Prostate gland (tissue), 2 donors: ENCODE results near the gene LITAF. TPM values are rescaled to one million over a fixed set of nuclear protein-coding genes. Genes with fewer than 3 reads are reported as not detected.
"Not testable (repeated sequence)": the region's sequence is repeated elsewhere in the genome, so short reads cannot be mapped to it uniquely, and the experiment has no call there.

ENCODE experiments used
- DNase-seq: peaks from one replicate; pipeline ENCODE4 v3.0.0-alpha.2; 2019; ENCODE audit warnings: low spot score
- H3K27ac ChIP-seq, 2 donors: fragments of 200-600 bp; sonication (generic); 2 replicates each; pipeline ENCODE4 v1.5.1; 2017 to 2019
- H3K27me3 ChIP-seq: fragments of 200-600 bp; sonication (generic); replicated peaks from 2 replicates; pipeline ENCODE4 v1.5.1; 2019; ENCODE audit not compliant: insufficient read depth
- H3K36me3 ChIP-seq, 2 donors: fragments of 200-600 bp; sonication (generic); 1 replicate in 1 of 2; 2 replicates in 1 of 2; pipeline versions ENCODE4 v1.5.1 to v1.8.1; 2017 to 2019
- H3K4me1 ChIP-seq: fragments of 200-600 bp; sonication (generic); replicated peaks from 2 replicates; pipeline ENCODE4 v1.5.1; 2019
- H3K4me3 ChIP-seq, 2 donors: fragments of 200-600 bp; sonication (generic); 2 replicates each; pipeline ENCODE4 v1.5.1; 2017 to 2019
- H3K9me3 ChIP-seq: fragments of 200-600 bp; sonication (generic); 2 replicates; pipeline ENCODE4 v1.5.1; 2017
- POLR2A ChIP-seq: fragments of 450-650 bp; IDR thresholded peaks from one replicate; pipeline ENCODE4 v1.6.1; 2016; ENCODE audit warnings: antibody characterized with exemption, mild to moderate bottlenecking
- POLR2AphosphoS5 ChIP-seq: sonication (generic); formaldehyde crosslinking; IDR thresholded peaks from one replicate; pipeline ENCODE4 v1.6.1; 2017; ENCODE audit warnings: antibody characterized with exemption
- WGBS: methylation state at CpG from one replicate; pipeline ENCODE4 v1.1.5; 2018; 5-methylcytosine and 5-hydroxymethylcytosine counted together
- intact Hi-C: fragments of 100-400 bp; cut with DNase I; formaldehyde crosslinking; loops from one replicate; pipeline ENCODE4 v1.14.2; 2022
- total RNA-seq, 2 donors: library from RNA; depleted of rRNA; stranded (reverse); fragments of >200 nt; gene quantifications; one replicate each; pipeline ENCODE4 v1.1.0, GENCODE V29; 2016
- TF ChIP-seq, protein P1 (sequence below), 4 experiments: fragments of 200-600 bp in 2 of 4; fragments of 450-650 bp in 2 of 4; sonication (generic) in 2 of 4; IDR thresholded peaks; 1 replicate in 3 of 4; 2 replicates in 1 of 4; pipeline ENCODE4 v1.5.1; 2016 to 2019; ENCODE audit warnings: antibody characterized with exemption in 4 of 4, mild to moderate bottlenecking in 2 of 4, moderate library complexity in 2 of 4

Gene LITAF
- total RNA-seq, 2 donors from 2014 or later: 92.5 to 137 TPM

DNA sequence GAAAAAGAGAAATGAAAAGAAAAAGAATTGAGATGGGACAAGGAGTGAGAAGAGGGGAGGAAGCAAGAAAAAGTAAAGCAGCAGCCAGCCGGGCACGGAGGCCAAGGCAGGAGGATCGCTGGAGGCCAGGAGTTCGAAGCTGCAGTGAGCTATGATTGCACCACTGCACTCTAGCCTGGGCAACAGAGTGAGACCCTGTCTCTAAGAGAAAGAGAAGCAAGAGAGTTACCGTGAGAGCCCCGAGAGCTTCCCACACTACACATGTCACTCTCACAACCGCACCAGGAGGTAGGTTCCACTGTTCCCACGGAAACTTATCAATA is 18.8 kb upstream of the LITAF start:
- H3K27me3 ChIP-seq: no peaks in the 10 kb centered on the region
- TF ChIP-seq, protein P1, sequence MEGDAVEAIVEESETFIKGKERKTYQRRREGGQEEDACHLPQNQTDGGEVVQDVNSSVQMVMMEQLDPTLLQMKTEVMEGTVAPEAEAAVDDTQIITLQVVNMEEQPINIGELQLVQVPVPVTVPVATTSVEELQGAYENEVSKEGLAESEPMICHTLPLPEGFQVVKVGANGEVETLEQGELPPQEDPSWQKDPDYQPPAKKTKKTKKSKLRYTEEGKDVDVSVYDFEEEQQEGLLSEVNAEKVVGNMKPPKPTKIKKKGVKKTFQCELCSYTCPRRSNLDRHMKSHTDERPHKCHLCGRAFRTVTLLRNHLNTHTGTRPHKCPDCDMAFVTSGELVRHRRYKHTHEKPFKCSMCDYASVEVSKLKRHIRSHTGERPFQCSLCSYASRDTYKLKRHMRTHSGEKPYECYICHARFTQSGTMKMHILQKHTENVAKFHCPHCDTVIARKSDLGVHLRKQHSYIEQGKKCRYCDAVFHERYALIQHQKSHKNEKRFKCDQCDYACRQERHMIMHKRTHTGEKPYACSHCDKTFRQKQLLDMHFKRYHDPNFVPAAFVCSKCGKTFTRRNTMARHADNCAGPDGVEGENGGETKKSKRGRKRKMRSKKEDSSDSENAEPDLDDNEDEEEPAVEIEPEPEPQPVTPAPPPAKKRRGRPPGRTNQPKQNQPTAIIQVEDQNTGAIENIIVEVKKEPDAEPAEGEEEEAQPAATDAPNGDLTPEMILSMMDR (IDR thresholded peaks at IDR 0.05): no peak
- TF ChIP-seq POLR2AphosphoS5 (no peak), POLR2A (no peak)
- no peak overlapping the region for H3K4me3 ChIP-seq
- H3K9me3 ChIP-seq: no peaks in the 10 kb centered on the region
- WGBS: 94% methylated on average over 8 of the region's 8 CpGs
- no peaks in the 10 kb centered on the region for H3K36me3 ChIP-seq
- intact Hi-C loops: no loop called here
- H3K4me1 ChIP-seq: no peaks in the 10 kb centered on the region
- DNase-seq: no peak
- H3K27ac ChIP-seq: no peak overlapping the region

DNA sequence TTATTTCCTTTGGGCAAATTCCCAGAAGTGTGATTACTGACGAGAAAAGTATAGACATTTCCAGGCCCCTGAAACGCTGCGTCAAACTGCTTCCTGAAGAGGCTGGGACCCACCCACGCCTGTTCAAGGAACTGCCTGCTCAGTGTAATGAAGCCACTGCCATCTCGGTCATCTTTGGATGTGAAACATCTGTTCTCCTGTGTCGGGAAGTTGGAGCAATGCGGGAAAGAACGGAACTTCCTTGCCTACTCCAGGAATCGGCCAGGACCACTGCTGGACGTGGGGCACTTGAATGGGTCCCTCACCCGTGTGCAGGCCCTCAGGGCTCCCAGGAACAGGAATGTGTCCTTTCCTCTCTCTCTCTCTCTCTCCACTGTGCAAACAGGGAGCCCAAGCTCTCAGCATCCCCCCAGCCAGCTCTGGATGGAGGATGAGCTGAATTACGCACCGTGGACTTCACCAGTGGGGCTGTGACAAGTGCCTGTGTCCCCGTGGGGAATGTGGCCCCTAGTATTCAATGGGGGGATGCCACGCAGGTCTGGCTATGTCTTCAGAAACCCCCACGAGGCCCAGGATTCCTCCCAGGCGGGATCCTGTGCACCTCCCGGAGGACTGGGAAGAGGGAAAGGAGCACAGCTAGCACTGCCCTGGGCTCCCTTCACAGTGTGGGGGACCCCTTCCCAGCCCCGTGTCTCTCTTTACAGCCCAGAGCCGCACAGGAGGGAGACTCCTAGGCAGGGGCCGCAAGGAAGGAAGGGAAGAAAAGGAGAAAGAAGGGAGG is 18.3 kb upstream of the LITAF start:
- H3K9me3 ChIP-seq: no peaks in the 10 kb centered on the region
- no peak for DNase-seq
- H3K4me1 ChIP-seq: no peaks in the 10 kb centered on the region
- intact Hi-C loops: no loop called here
- no peak overlapping the region for H3K4me3 ChIP-seq
- no peaks in the 10 kb centered on the region for H3K36me3 ChIP-seq
- peak overlapping the region; percentile 22 to 51 for H3K27ac ChIP-seq
- WGBS: 59% methylated on average over 21 of the region's 21 CpGs
- TF ChIP-seq POLR2AphosphoS5: peak; percentile 30
- TF ChIP-seq, protein P1 (IDR thresholded peaks at IDR 0.05): no peak
- TF ChIP-seq POLR2A: no peak
- H3K27me3 ChIP-seq: no peaks in the 10 kb centered on the region

DNA sequence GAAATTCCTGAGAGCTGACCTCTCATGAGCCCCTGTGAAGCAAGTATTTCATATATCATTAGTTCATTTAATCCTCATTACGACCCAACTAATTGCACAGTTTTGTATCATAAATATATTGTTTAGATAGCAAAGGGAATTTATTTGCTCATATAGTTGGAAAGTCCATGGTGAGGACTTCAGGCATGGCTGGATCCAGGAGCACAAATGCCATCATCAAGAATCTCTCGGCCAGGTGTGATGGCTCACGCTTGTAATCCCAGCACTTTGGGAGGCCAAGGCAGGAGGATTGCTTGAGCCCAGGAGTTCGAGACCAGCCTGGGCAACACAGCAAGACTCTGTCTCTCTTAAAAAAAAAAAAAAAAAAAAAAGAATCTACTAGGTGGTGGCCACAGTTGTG is 17.6 kb upstream of the LITAF start:
- H3K36me3 ChIP-seq, H3K9me3 ChIP-seq, H3K27me3 ChIP-seq, H3K4me3 ChIP-seq, DNase-seq, H3K4me1 ChIP-seq, intact Hi-C loops, H3K27ac ChIP-seq: not testable (repeated sequence)
- 99% methylated on average over 4 of the region's 4 CpGs for WGBS

DNA sequence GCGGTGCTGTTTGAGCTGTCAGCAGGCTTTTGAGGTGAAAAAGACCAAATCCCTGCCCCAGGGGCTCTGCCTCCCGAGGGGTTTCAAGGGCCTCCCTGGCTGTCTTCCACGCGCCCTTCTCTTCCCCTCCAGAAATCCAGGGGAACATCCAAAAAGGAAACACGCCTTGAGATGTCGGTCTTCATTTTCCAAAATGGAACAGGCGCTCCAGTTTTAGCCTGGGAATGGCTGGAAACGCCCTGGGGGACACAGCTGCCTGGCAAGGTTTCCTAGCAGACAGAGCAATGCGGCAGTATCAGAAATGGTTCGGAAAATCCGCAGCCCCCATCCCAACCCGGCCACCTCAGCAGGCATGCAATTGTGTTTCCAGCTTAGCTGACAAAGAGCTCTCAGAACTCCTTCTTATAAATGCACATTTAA is 16.6 kb upstream of the LITAF start:
- Histone ChIP-seq H3K27me3 (no peaks in the 10 kb centered on the region), H3K27ac (peak overlapping the region in 1 of 2 donors; percentile 25), H3K4me3 (no peak overlapping the region), H3K9me3 (no peaks in the 10 kb centered on the region), H3K36me3 (no peaks in the 10 kb centered on the region), H3K4me1 (no peaks in the 10 kb centered on the region)
- intact Hi-C loops: no loop called here
- TF ChIP-seq POLR2A: no peak
- TF ChIP-seq, protein P1 (IDR thresholded peaks at IDR 0.05): no peak
- TF ChIP-seq POLR2AphosphoS5: no peak
- DNase-seq: no peak
- 20% methylated on average over 12 of the region's 12 CpGs for WGBS

DNA sequence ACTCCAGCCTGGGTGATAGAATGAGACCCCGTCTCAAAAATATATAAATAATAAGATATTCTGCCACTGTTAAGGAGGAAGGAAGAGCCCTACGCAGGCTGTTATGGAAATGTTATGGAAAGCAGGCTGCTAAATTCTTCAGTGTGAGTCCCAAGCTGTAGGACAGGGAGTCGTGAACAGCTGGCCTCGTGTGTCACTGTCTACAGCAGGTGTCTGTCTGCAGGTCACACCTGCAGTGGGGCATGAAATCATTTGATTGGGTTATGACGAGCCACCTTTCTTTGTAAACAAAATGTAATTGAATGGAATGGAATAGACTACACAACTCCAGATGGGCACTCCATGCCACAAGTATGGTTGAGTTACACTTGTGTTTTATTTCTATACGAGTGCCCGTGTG is 15.6 kb upstream of the LITAF start:
- 82% methylated on average over 7 of the region's 7 CpGs for WGBS
- intact Hi-C loops: no loop called here
- TF ChIP-seq POLR2A: no peak
- TF ChIP-seq, protein P1 (IDR thresholded peaks at IDR 0.05): no peak
- TF ChIP-seq POLR2AphosphoS5: no peak

More for the DNA sequence above, 15.6 kb upstream of the LITAF start:
- H3K27ac ChIP-seq: no peak overlapping the region
- H3K27me3 ChIP-seq: no peaks in the 10 kb centered on the region
- DNase-seq: no peak
- no peaks in the 10 kb centered on the region for H3K9me3 ChIP-seq
- H3K36me3 ChIP-seq: no peaks in the 10 kb centered on the region
- no peaks in the 10 kb centered on the region for H3K4me1 ChIP-seq
- no peak overlapping the region for H3K4me3 ChIP-seq
